HEK293T (cell line): ENCODE results near the gene METTL16.
"Not testable (repeated sequence)": the region's sequence is repeated elsewhere in the genome, so short reads cannot be mapped to it uniquely, and the experiment has no call there.

Experiments
- CTCF ChIA-PET: fragments of 350-600 bp; formaldehyde crosslinking; extraction: SDS; loops from one replicate; lab custom pipeline; 2021; ENCODE audit warnings: antibody characterized with exemption, inconsistent platforms; lab: Yijun Ruan, JAX
- POLR2A ChIA-PET: fragments of 350-600 bp; formaldehyde crosslinking; extraction: SDS; loops from one replicate; lab custom pipeline; 2020; ENCODE audit warnings: antibody characterized with exemption, inconsistent platforms; lab: Yijun Ruan, JAX
- DNase-seq: peaks from one replicate; pipeline ENCODE4 v3.0.0; 2012; ENCODE audit warnings: mixed read lengths; ENCODE audit errors: extremely low spot score
- ARNT ChIP-seq: fragments of 450-650 bp; IDR thresholded peaks from 2 replicates; pipeline ENCODE4 v1.6.1; 2017; ENCODE audit warnings: mild to moderate bottlenecking
- BHLHE40 ChIP-seq: fragments of 450-650 bp; IDR thresholded peaks from 2 replicates; pipeline ENCODE4 v1.6.1; 2016; ENCODE audit warnings: mild to moderate bottlenecking, moderate library complexity, borderline replicate concordance
- CTBP1 ChIP-seq: fragments of 450-650 bp; IDR thresholded peaks from 2 replicates; pipeline ENCODE4 v1.6.1; 2016; ENCODE audit warnings: borderline replicate concordance
- ELF4 ChIP-seq: fragments of 450-650 bp; IDR thresholded peaks from 2 replicates; pipeline ENCODE4 v1.6.1; 2017; ENCODE audit warnings: antibody characterized with exemption
- FOXA1 ChIP-seq: fragments of 450-650 bp; IDR thresholded peaks from 2 replicates; pipeline ENCODE4 v1.6.1; 2016; ENCODE audit warnings: mild to moderate bottlenecking
- FOXK2 ChIP-seq: fragments of 450-650 bp; IDR thresholded peaks from 2 replicates; pipeline ENCODE4 v1.6.1; 2016; ENCODE audit warnings: mild to moderate bottlenecking
- FOXM1 ChIP-seq: fragments of 450-650 bp; IDR thresholded peaks from 2 replicates; pipeline ENCODE4 v1.6.1; 2017; ENCODE audit warnings: mild to moderate bottlenecking, borderline replicate concordance
- HDGF ChIP-seq: fragments of 450-650 bp; IDR thresholded peaks from 2 replicates; pipeline ENCODE4 v1.6.1; 2017; ENCODE audit warnings: antibody characterized with exemption, borderline replicate concordance
- L3MBTL2 ChIP-seq: fragments of 450-650 bp; conservative IDR thresholded peaks from 2 replicates; pipeline ENCODE4 v1.6.1; 2016; ENCODE audit warnings: mild to moderate bottlenecking
- LEF1 ChIP-seq: fragments of 450-650 bp; IDR thresholded peaks from 2 replicates; pipeline ENCODE4 v1.6.1; 2017; ENCODE audit warnings: mild to moderate bottlenecking, borderline replicate concordance
- NFRKB ChIP-seq: fragments of 450-650 bp; IDR thresholded peaks from 2 replicates; pipeline ENCODE4 v1.6.1; 2016; ENCODE audit warnings: mild to moderate bottlenecking, moderate library complexity
- PKNOX1 ChIP-seq: fragments of 450-650 bp; IDR thresholded peaks from 2 replicates; pipeline ENCODE4 v1.6.1; 2016
- SP1 ChIP-seq: fragments of 450-650 bp; IDR thresholded peaks from 2 replicates; pipeline ENCODE4 v1.6.1; 2017
- SUZ12 ChIP-seq: fragments of 450-650 bp; IDR thresholded peaks from 2 replicates; pipeline ENCODE4 v1.6.1; 2016; ENCODE audit warnings: mild to moderate bottlenecking
- TARDBP ChIP-seq: fragments of 450-650 bp; IDR thresholded peaks from 2 replicates; pipeline ENCODE4 v1.6.1; 2016
- ZNF384 ChIP-seq: fragments of 450-650 bp; IDR thresholded peaks from 2 replicates; pipeline ENCODE4 v1.6.1; 2016

METTL16 gene

DNA sequence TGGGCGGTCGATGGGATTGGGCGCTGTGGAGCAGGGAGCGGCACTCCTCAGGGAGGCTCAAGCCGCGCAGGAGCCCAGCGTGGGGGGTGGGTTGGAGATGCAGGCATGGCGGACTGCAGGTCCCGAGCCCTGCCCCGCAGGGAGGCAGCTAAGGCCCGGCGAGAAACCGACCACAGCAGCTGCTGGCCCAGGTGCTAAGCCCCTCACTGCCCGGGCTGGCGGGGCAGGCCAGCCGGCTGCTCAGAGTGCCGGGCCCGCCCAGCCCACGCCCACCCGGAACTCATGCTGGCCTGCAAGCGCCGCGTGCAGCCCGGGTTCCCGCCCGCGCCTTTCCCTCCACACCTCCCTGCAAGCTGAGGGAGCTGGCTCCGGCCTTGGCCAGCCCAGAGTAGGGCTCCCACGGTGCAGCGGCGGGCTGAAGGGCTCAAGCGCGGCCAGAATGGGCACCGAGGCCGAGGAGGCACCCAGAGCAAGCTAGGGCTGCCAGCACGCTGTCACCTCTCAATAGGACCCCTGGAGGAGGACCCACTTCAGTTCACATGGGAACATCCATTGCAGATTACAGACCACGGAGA lies 20.5 kb upstream of the METTL16 start:
- CTCF ChIA-PET, result interaction anchor here (0.5 kb wide), 1 partner anchor 148 kb away, joined by 6 read pairs; no protein-coding TSS in a partner anchor
- TF ChIP-seq HDGF, result no peak
- TF ChIP-seq FOXM1, result no peak
- no peak for DNase-seq
- POLR2A ChIA-PET, result no interaction called here

DNA sequence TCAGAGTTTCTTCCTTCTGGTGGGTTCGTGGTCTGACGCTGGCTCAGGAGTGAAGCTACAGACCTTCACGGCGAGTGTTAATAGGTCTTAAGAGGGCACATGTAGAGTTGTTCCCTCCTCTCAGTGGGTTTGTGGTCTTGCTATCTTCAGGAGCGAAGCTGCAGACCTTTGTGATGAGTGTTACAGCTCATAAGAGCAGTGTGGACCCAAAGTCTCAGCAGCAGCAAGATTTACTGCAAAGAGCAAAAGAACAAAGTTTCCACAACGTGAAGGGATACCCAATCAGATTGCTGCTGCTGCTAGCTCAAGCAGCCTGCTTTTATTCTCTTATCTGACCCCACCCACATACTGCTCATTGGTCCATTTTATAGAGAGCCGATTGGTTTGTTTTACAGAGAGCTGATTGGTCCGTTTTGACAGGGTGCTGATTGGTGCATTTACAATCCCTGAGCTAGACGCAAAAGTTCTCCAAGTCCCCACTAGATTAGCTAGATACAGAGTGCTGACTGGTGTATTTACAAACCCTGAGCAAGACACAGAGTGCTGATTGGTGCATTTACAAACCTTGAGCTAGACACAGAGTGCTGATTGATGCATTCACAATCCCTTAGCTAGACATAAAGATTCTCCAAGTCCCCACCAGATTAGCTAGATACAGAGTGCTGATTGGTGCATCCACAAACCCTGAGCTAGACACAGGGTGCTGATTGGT lies 19.7 kb upstream of the METTL16 start:
- CTCF ChIA-PET, DNase-seq, POLR2A ChIA-PET: not testable (repeated sequence)

- CTCF ChIA-PET, POLR2A ChIA-PET, DNase-seq: not testable (repeated sequence)
These were observed 10.2 kb upstream of the METTL16 start for GRCh38 chr17:2521775-2522410.

GRCh38 chr17:2521257-2521656 lies 9.6 kb upstream of the METTL16 start:
- no peak for TF ChIP-seq NFRKB
- TF ChIP-seq HDGF, result no peak
- TF ChIP-seq ZNF384, result 0 out of 2 replicates have a peak, but pooled peaks have one; percentile 33
- no peak for DNase-seq
- ChIA-PET POLR2A (no interaction called here), CTCF (no interaction called here)

- ChIA-PET POLR2A (no interaction called here), CTCF (no interaction called here)
- no peak for DNase-seq
- no peak for TF ChIP-seq LEF1
- TF ChIP-seq SUZ12, result no peak
- no peak for TF ChIP-seq BHLHE40
- TF ChIP-seq HDGF, result no peak
- no peak for TF ChIP-seq ARNT
- TF ChIP-seq CTBP1, result no peak
- TF ChIP-seq SP1, result no peak
- no peak for TF ChIP-seq TARDBP
- TF ChIP-seq L3MBTL2, result no peak
- TF ChIP-seq FOXA1, result no peak
- TF ChIP-seq ZNF384, result no peak
- no peak for TF ChIP-seq ELF4
- no peak for TF ChIP-seq NFRKB
- TF ChIP-seq FOXK2, result no peak
- TF ChIP-seq FOXM1, result no peak
- TF ChIP-seq PKNOX1, result no peak
These were observed 5.9 kb upstream of the METTL16 start for GRCh38 chr17:2517539-2517938.

GRCh38 chr17:2511138-2511461 lies 588 bp downstream of the METTL16 start:
- ChIA-PET CTCF (interaction anchor here (1.4 kb wide), 1 partner anchor 13 kb away, joined by 3 read pairs; no protein-coding TSS in a partner anchor), POLR2A (interaction anchor here (0.6 to 2.3 kb wide), 16 partner anchors 11 to 110 kb away, joined by 3 to 26 read pairs (median 3); no protein-coding TSS in a partner anchor)
- no peak for DNase-seq

More at GRCh38 chr17:2511138-2511461, 588 bp downstream of the METTL16 start:
- no peak for TF ChIP-seq ARNT
- TF ChIP-seq FOXK2, result no peak
- TF ChIP-seq ELF4, result no peak
- TF ChIP-seq CTBP1, result no peak
- TF ChIP-seq BHLHE40, result no peak
- TF ChIP-seq PKNOX1, result no peak
- TF ChIP-seq FOXM1, result no peak
- no peak for TF ChIP-seq LEF1
- no peak for TF ChIP-seq NFRKB
- TF ChIP-seq FOXA1, result no peak
- no peak for TF ChIP-seq ZNF384
- TF ChIP-seq SP1, result no peak
- no peak for TF ChIP-seq L3MBTL2
- no peak for TF ChIP-seq HDGF
- no peak for TF ChIP-seq TARDBP
- no peak for TF ChIP-seq SUZ12
